ENCODE measurements around the gene SMYD1. TPM values are rescaled to one million over a fixed set of nuclear protein-coding genes. Genes with fewer than 3 reads are reported as not detected.
A peak's percentile ranks its signal among the peaks of the same experiment; 100 is the strongest.

SMYD1 gene
- total and polyA plus RNA-seq, 5 donors = 96.1 to 198 (median 150) TPM

DNA sequence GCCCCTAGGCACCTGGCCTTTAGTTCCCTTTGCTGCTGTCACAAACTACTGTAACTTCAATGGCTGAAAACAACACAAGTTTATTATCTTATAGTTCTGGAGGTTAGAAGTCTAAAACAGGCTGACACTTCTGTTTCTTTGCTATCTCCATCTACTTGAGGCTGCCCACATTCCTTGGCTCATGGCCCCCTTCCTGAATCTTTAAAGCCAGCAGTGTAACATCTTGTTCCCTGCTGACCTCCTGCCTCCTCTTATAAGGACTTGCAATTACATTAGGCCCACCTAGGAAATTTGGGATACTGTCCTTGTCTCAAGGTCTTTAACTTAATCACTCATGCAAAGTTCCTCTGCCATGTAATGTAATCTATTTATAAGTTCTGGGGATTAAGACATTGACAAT lies 6.5 kb downstream of the SMYD1 start:
- H3K27me3 ChIP-seq (ENCODE audit: control insufficient read depth, insufficient read depth) = no peaks in the 10 kb centered on the region
- no peaks in the 10 kb centered on the region for H3K4me1 ChIP-seq (ENCODE audit: control insufficient read depth, insufficient read depth, low read length)
- no peak overlapping the region for H3K27ac ChIP-seq (ENCODE audit: low read length)
- intact Hi-C loops (cut with DNase I) = no loop called here
- ATAC-seq (no peak), DNase-seq (no peak)
- no peaks in the 10 kb centered on the region for H3K9me3 ChIP-seq (ENCODE audit: control insufficient read depth, low read length)
- H3K4me3 ChIP-seq (ENCODE audit: low read length) = no peak overlapping the region

DNA sequence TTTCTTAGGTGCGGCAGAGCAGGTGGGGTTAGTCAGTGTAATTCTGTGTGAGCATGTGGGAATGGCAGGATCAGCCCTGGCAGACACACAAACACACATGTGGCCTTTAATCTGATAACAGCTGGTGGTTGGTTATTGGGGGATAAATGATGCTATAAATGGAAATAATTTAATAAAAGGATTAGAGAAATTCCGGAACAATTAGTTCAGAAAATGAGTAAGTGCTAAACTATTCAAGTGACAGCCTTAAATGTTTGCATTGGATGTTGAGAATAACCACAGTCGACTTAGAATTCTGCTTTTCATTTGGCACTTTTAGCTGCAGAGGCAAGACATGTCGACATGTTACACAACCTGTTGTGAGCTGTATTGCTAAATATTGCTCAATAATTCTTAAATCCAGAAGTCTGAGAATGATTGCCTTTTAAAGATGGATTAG lies 7.2 kb downstream of the SMYD1 start:
- ATAC-seq (no peak), DNase-seq (no peak)
- WGBS = 58% methylated on average over 4 of the region's 4 CpGs
- H3K9me3 ChIP-seq (ENCODE audit: control insufficient read depth, low read length) = no peaks in the 10 kb centered on the region
- H3K4me3 ChIP-seq (ENCODE audit: low read length) = no peak overlapping the region
- H3K27me3 ChIP-seq (ENCODE audit: control insufficient read depth, insufficient read depth) = no peaks in the 10 kb centered on the region
- intact Hi-C loops (cut with DNase I) = no loop called here
- H3K27ac ChIP-seq (ENCODE audit: low read length) = peak overlapping the region; percentile 9
- H3K4me1 ChIP-seq (ENCODE audit: control insufficient read depth, insufficient read depth, low read length) = no peaks in the 10 kb centered on the region

DNA sequence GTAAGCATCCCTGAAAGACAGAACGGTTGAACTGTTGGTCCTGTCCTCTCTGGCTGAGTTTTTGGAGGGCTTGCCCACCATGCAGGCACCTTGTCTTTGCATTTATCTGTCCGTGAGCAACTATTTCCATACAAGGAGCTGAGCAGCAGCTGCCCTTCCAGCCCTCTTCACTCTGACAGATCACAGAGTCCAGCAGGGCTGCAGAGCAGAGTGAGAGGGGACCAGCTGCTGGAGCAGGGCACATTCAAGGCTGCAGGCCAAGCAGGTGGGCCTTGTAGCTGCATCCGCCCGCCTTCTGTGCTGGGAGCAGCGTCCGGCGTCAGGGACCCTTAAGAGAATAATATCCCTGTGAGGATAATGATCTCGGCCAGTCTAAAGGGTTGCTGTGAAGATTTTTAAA lies 9.5 kb downstream of the SMYD1 start:
- intact Hi-C loops (cut with DNase I) = no loop called here
- H3K27ac ChIP-seq (ENCODE audit: low read length) = peak overlapping the region; percentile 76
- H3K27me3 ChIP-seq (ENCODE audit: control insufficient read depth, insufficient read depth) = no peaks in the 10 kb centered on the region
- H3K9me3 ChIP-seq (ENCODE audit: control insufficient read depth, low read length) = no peaks in the 10 kb centered on the region
- no peak for DNase-seq
- no peak overlapping the region for H3K4me3 ChIP-seq (ENCODE audit: low read length)
- WGBS = 58% methylated on average over 8 of the region's 8 CpGs
- peak; percentile 62 to 79 for ATAC-seq
- H3K4me1 ChIP-seq (ENCODE audit: control insufficient read depth, insufficient read depth, low read length) = no peaks in the 10 kb centered on the region

DNA sequence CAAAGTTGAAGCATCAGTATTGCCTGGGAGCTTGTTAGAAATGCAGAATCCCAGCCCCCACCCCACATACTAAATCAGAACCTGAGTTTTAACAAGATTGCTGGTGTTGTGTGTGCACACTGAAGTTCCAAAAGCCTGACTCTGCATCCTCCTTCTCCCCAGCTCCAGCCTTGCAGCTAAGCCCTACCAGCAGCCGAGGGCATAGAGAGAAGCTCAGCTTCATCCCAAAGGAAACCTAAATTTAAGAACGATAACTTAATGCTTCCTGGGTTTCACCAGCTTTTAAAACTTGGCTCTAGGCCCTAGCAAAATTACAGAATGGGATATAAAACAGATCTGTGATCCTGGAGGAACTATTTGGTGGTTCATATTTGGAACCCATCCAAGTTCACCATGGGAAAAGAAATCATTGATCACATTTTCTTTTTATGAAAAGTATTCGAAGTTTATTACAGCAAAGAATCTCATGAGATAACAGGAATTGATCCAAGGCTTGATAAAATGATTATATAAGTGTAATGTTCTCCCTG lies 11.1 kb downstream of the SMYD1 start:
- H3K27me3 ChIP-seq (ENCODE audit: control insufficient read depth, insufficient read depth) = no peaks in the 10 kb centered on the region
- 49% methylated on average over 3 of the region's 3 CpGs for WGBS
- no peaks in the 10 kb centered on the region for H3K9me3 ChIP-seq (ENCODE audit: control insufficient read depth, low read length)
- no peaks in the 10 kb centered on the region for H3K4me1 ChIP-seq (ENCODE audit: control insufficient read depth, insufficient read depth, low read length)
- ATAC-seq = no peak
- H3K4me3 ChIP-seq (ENCODE audit: low read length) = no peak overlapping the region
- intact Hi-C loops (cut with DNase I) = no loop called here
- H3K27ac ChIP-seq (ENCODE audit: low read length) = no peak overlapping the region
- no peak for DNase-seq

DNA sequence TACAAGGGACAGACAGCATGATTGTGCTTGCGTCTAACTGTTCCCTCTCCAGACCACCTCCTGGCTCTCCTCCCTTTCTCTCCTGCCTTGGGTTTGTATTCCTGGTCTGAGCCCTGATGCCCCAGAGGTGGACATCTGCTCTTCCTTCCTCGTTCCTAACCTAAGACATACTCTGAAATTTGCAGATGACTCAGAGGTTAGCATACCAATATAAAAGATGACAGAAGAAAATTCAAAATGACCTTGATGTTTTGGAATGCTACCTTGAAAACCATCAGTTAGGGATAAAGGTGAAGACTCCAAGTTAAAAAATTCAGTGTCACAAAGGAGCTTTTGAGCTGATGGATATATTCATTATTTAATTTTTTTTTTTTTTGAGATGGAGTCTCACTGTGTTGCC lies 12.9 kb downstream of the SMYD1 start:
- H3K4me3 ChIP-seq (ENCODE audit: low read length) = no peak overlapping the region
- H3K4me1 ChIP-seq (ENCODE audit: control insufficient read depth, insufficient read depth, low read length) = no peaks in the 10 kb centered on the region
- DNase-seq (no peak), ATAC-seq (no peak)
- no peaks in the 10 kb centered on the region for H3K27me3 ChIP-seq (ENCODE audit: control insufficient read depth, insufficient read depth)
- WGBS = 53% methylated on average over 2 of the region's 2 CpGs
- intact Hi-C loops (cut with DNase I) = no loop called here
- H3K27ac ChIP-seq (ENCODE audit: low read length) = no peak overlapping the region
- no peaks in the 10 kb centered on the region for H3K9me3 ChIP-seq (ENCODE audit: control insufficient read depth, low read length)

DNA sequence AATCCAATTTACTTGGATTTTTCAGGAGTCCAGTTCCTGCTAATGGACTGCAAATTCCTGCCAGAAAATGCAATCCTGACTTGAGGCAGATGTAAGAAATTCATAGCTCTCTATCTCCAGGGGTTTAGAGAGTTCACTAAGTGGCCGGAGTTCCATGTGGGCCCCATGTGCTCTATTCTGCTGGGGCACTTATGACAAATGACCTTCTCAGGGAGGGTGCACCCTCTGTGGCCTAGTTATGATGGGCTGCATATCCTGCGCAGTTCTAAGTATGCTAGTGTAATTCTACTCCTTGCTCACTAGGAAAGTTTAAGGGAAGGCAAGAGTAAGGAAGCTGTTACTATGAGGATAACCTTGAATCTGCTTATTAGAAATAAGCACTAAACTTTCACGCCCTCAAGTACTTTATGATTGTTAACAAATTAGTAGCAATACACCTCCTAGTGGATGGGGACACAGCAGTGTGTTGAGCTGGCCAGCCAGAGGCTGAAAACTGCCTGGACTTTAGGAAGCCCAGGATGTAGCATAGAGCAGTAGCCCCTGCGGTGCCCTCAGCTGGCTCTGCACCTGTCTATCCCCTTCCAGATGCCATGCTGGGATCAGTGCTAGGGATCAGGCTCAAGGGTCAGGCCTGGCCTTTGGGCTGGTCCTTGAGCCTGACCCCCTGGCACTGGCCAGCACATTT lies 14.4 kb downstream of the SMYD1 start:
- no peak overlapping the region for H3K4me3 ChIP-seq (ENCODE audit: low read length)
- no peak for ATAC-seq
- no peak for DNase-seq
- intact Hi-C loops (cut with DNase I) = no loop called here
- H3K27me3 ChIP-seq (ENCODE audit: control insufficient read depth, insufficient read depth) = no peaks in the 10 kb centered on the region
- WGBS = 69% methylated on average over 4 of the region's 4 CpGs
- no peaks in the 10 kb centered on the region for H3K4me1 ChIP-seq (ENCODE audit: control insufficient read depth, insufficient read depth, low read length)
- no peaks in the 10 kb centered on the region for H3K9me3 ChIP-seq (ENCODE audit: control insufficient read depth, low read length)
- H3K27ac ChIP-seq (ENCODE audit: low read length) = no peak overlapping the region

DNA sequence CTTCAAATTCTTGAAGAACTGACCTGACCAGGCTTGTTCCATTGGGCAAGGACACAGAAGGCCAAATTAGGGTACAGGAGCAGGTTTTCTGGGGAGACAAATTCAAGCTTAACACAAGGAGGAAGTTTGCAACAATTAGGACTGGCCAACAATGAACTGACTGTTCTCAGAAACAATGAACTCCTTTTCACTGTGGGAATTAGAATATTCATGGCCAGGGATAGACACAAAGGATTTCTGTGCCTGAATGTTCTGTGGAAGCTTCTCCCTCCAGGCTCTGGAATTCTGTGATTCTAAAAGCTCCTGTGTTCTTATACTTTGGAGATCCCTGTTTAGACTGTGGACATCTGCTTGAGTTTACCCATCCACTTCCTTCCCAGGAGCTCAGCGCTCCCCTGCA lies 15.2 kb downstream of the SMYD1 start:
- no peak overlapping the region for H3K4me3 ChIP-seq (ENCODE audit: low read length)
- WGBS = 89% methylated on average over 1 of the region's 1 CpG
- intact Hi-C loops (cut with DNase I) = no loop called here
- ATAC-seq (no peak), DNase-seq (no peak)
- no peaks in the 10 kb centered on the region for H3K4me1 ChIP-seq (ENCODE audit: control insufficient read depth, insufficient read depth, low read length)
- no peaks in the 10 kb centered on the region for H3K9me3 ChIP-seq (ENCODE audit: control insufficient read depth, low read length)
- H3K27me3 ChIP-seq (ENCODE audit: control insufficient read depth, insufficient read depth) = no peaks in the 10 kb centered on the region
- H3K27ac ChIP-seq (ENCODE audit: low read length) = no peak overlapping the region

DNA sequence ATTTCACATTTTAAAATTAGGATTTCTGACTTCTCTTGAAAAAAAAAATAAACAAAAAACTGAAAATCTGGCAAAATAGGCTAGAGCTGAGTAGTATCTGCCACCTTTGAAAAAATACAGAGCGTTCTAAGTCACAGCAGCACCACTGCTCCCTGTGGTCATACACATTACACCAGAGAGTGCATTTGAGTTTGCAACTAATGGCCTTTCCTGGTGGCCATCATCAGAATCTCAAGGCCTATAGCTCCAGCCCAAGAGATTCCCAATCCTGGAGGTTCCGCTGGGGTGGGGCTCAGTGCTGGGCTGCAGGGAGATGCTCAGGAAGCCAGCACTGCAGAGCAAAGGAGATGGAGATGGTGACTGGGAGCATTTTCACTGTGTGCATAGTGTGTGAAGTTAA lies 17.5 kb downstream of the SMYD1 start:
- Histone ChIP-seq H3K4me3 (ENCODE audit: low read length) (no peak overlapping the region), H3K9me3 (ENCODE audit: control insufficient read depth, low read length) (no peaks in the 10 kb centered on the region), H3K27me3 (ENCODE audit: control insufficient read depth, insufficient read depth) (no peaks in the 10 kb centered on the region), H3K27ac (ENCODE audit: low read length) (no peak overlapping the region), H3K4me1 (ENCODE audit: control insufficient read depth, insufficient read depth, low read length) (no peaks in the 10 kb centered on the region)
- WGBS = 90% methylated on average over 2 of the region's 2 CpGs
- DNase-seq (no peak), ATAC-seq (no peak)
- intact Hi-C loops (cut with DNase I) = no loop called here

DNA sequence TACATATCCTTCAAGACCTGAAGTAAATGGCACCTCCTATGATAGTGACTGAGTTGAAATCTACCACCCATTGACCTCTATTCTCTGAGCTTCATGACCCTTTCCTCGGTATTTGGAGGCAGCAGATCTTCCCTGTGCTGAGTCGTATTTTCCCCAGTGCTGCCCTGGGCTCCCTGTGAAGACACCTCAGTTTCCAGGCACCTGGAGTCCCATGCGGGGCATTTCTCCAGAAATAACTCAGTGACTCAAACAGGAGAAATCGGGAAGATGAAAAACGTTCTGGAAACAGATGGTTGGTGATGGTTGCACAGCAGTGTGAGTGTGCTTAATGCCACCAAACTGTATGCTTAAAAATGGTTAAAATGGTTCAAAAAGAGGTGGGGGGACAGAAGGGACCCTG lies 18.0 kb downstream of the SMYD1 start:
- Histone ChIP-seq H3K27me3 (ENCODE audit: control insufficient read depth, insufficient read depth) (no peaks in the 10 kb centered on the region), H3K9me3 (ENCODE audit: control insufficient read depth, low read length) (no peaks in the 10 kb centered on the region), H3K27ac (ENCODE audit: low read length) (no peak overlapping the region), H3K4me1 (ENCODE audit: control insufficient read depth, insufficient read depth, low read length) (no peaks in the 10 kb centered on the region), H3K4me3 (ENCODE audit: low read length) (no peak overlapping the region)
- 71% methylated on average over 5 of the region's 5 CpGs for WGBS
- DNase-seq (no peak), ATAC-seq (no peak)
- intact Hi-C loops (cut with DNase I) = no loop called here

DNA sequence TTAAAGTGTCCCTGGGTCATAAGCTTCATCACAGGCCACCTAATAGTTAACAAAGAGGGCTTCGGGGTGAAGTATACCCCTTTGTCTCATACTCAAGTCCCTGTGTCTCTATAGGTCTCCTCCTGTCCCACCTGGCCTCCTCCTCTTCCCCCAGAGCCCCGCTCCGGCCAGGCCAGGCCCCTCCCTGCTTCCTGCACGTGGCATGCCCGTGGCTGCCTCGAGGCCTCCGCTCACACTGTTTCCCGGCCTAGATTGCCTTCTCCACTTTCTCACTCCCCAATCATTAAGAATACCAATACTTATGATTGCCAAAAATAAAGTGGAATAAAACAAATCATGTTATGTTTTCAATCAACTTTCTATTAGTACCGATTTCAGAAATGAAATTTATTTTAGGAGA lies 18.8 kb downstream of the SMYD1 start:
- 69% methylated on average over 9 of the region's 9 CpGs for WGBS
- Histone ChIP-seq H3K4me3 (ENCODE audit: low read length) (no peak overlapping the region), H3K27ac (ENCODE audit: low read length) (no peak overlapping the region), H3K9me3 (ENCODE audit: control insufficient read depth, low read length) (no peaks in the 10 kb centered on the region), H3K27me3 (ENCODE audit: control insufficient read depth, insufficient read depth) (no peaks in the 10 kb centered on the region), H3K4me1 (ENCODE audit: control insufficient read depth, insufficient read depth, low read length) (no peaks in the 10 kb centered on the region)
- peak in 1 of 2 donors; percentile 29 for ATAC-seq
- intact Hi-C loops (cut with DNase I) = no loop called here
- no peak for DNase-seq

DNA sequence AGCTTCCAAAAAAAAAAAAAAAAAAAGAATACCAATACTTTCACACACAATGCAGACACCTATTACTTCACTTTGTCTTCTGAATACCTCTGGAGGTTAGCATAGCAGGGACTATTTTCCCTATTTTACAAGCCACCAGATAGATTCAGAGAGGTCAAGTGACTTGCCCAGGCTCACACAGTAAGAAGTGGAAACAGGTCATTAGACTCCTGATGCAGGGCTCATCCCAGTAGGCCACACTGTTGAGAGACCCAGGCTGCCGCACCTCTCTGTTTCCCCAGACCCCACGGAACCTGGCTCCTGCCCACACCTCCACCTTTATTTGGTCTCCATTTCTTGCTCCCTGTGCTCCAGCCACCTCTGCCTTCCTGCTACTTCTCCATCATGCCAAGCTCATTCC lies 19.4 kb downstream of the SMYD1 start:
- WGBS = 92% methylated on average over 2 of the region's 2 CpGs
- Histone ChIP-seq H3K4me3 (ENCODE audit: low read length) (no peak overlapping the region), H3K4me1 (ENCODE audit: control insufficient read depth, insufficient read depth, low read length) (no peaks in the 10 kb centered on the region), H3K27ac (ENCODE audit: low read length) (no peak overlapping the region), H3K9me3 (ENCODE audit: control insufficient read depth, low read length) (no peaks in the 10 kb centered on the region), H3K27me3 (ENCODE audit: control insufficient read depth, insufficient read depth) (no peaks in the 10 kb centered on the region)
- intact Hi-C loops (cut with DNase I) = no loop called here
- ATAC-seq = no peak
- DNase-seq = no peak

DNA sequence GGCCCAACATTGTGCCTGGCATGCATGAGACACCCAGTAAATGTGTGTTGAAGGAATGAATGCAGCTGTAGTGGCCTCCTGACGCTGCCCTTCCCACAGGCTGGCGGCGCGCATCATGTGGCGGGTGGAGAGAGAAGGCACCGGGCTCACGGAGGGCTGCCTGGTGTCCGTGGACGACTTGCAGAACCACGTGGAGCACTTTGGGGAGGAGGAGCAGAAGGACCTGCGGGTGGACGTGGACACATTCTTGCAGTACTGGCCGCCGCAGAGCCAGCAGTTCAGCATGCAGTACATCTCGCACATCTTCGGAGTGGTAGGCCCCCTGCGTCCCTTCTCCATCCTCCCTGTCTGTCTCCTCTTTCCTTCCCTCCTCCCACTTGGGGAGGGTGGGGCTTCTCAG lies 20.1 kb downstream of the SMYD1 start:
- no peak for ATAC-seq
- Histone ChIP-seq H3K9me3 (ENCODE audit: control insufficient read depth, low read length) (no peaks in the 10 kb centered on the region), H3K4me3 (ENCODE audit: low read length) (no peak overlapping the region), H3K27ac (ENCODE audit: low read length) (no peak overlapping the region), H3K4me1 (ENCODE audit: control insufficient read depth, insufficient read depth, low read length) (no peaks in the 10 kb centered on the region), H3K27me3 (ENCODE audit: control insufficient read depth, insufficient read depth) (no peaks in the 10 kb centered on the region)
- no peak for DNase-seq
- intact Hi-C loops (cut with DNase I) = no loop called here
- 82% methylated on average over 17 of the region's 17 CpGs for WGBS

Data from right cardiac atrium (tissue), 5 donors.